ENCODE measurements around the gene MVB12B. TPM values are rescaled to one million over a fixed set of nuclear protein-coding genes. Genes with fewer than 3 reads are reported as not detected.

Gene MVB12B
- total and polyA plus RNA-seq, 7 experiments from 2014 or later, result 1.6 to 9.7 (median 3.8) TPM

DNA sequence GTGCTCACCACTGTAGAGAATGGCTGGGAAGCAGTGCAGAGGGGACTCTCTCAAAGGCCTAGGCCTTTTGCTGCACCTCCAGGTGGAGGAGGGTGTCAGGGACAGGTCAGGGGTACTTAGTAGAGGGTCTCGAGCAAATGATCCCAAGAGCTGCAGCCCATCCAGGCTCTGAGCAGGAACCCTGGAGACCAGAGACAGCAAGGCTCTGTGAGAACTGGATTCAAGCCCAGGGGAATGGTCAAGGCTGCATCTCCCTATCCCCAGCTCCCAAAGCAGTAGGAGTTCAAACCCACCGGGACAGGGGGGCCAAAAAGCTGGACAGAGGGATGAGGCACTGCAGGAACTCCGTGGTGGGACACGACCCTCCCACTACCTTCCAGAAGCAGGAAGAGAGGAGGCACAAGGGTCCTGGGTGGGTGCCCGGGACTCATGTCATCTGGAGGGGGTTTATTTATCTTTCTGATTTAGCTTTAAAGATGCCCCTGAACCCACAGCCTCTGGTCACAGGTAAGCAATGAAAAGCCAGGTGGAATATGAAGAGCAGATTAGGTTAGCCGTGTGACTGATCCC lies 124.8 kb downstream of the MVB12B start:
- Histone ChIP-seq H3K4me1 (ENCODE audit: control insufficient read depth in 2 of 2, insufficient read depth in 2 of 2, low read length in 2 of 2) (no peaks in the 10 kb centered on the region), H3K36me3 (ENCODE audit: control insufficient read depth in 2 of 3, insufficient read depth in 3 of 3, low read length in 3 of 3) (no peaks in the 10 kb centered on the region), H3K27me3 (ENCODE audit: control insufficient read depth in 2 of 2, insufficient read depth in 2 of 2, low read length in 2 of 2) (no peaks in the 10 kb centered on the region), H3K27ac (ENCODE audit: low read depth, low read length) (no peak overlapping the region), H3K9me3 (ENCODE audit: control insufficient read depth in 2 of 3, low read length in 3 of 3) (no peaks in the 10 kb centered on the region), H3K4me3 (ENCODE audit: low read length) (no peak overlapping the region)
- Mint-ChIP-seq H3K4me1 (peaks cover 0 to 11% (median 3%) of the 10 kb centered on the region in 7 donors), H3K27me3 (peaks cover 0 to 40% (median 0%) of the 10 kb centered on the region in 5 donors), H3K36me3 (peaks cover 0 to 12% (median 5%) of the 10 kb centered on the region in 5 donors), H3K4me3 (no peak overlapping the region), H3K9me3 (no peaks in the 10 kb centered on the region), H3K27ac (no peak overlapping the region)
- intact Hi-C loops (cut with micrococcal nuclease), result no loop called here
- no peak for ATAC-seq
- POLR2A ChIA-PET, result no interaction called here
- CTCF ChIA-PET, result interaction anchor here (1.2 kb wide), 1 partner anchor 40 kb away, joined by 6 read pairs; no protein-coding TSS in a partner anchor
- DNase-seq, result no peak

GRCh38 chr9:126452106-126452505 lies 125.5 kb downstream of the MVB12B start:
- H3K4me3 ChIP-seq (ENCODE audit: low read length), result no peak overlapping the region
- no peaks in the 10 kb centered on the region for H3K36me3 ChIP-seq (ENCODE audit: control insufficient read depth in 2 of 3, insufficient read depth in 3 of 3, low read length in 3 of 3)
- Mint-ChIP-seq H3K27ac (no peak overlapping the region), H3K27me3 (peaks cover 0 to 45% (median 0%) of the 10 kb centered on the region in 5 donors), H3K4me3 (no peak overlapping the region), H3K9me3 (no peaks in the 10 kb centered on the region), H3K4me1 (peaks cover 0 to 11% (median 3%) of the 10 kb centered on the region in 7 donors), H3K36me3 (peaks cover 0 to 17% (median 6%) of the 10 kb centered on the region in 5 donors)
- no peak overlapping the region for H3K27ac ChIP-seq (ENCODE audit: low read depth, low read length)
- DNase-seq, result no peak
- CTCF ChIA-PET, result interaction anchor here (1.2 kb wide), 1 partner anchor 39 kb away, joined by 6 read pairs; no protein-coding TSS in a partner anchor
- H3K9me3 ChIP-seq (ENCODE audit: control insufficient read depth in 2 of 3, low read length in 3 of 3), result no peaks in the 10 kb centered on the region
- POLR2A ChIA-PET, result no interaction called here
- H3K4me1 ChIP-seq (ENCODE audit: control insufficient read depth in 2 of 2, insufficient read depth in 2 of 2, low read length in 2 of 2), result no peaks in the 10 kb centered on the region
- no peaks in the 10 kb centered on the region for H3K27me3 ChIP-seq (ENCODE audit: control insufficient read depth in 2 of 2, insufficient read depth in 2 of 2, low read length in 2 of 2)
- ATAC-seq, result no peak
- intact Hi-C loops (cut with micrococcal nuclease), result no loop called here

- Histone ChIP-seq H3K27ac (ENCODE audit: low read depth, low read length) (no peak overlapping the region), H3K27me3 (ENCODE audit: control insufficient read depth in 2 of 2, insufficient read depth in 2 of 2, low read length in 2 of 2) (no peaks in the 10 kb centered on the region), H3K9me3 (ENCODE audit: control insufficient read depth in 2 of 3, low read length in 3 of 3) (no peaks in the 10 kb centered on the region), H3K4me1 (ENCODE audit: control insufficient read depth in 2 of 2, insufficient read depth in 2 of 2, low read length in 2 of 2) (no peaks in the 10 kb centered on the region), H3K4me3 (ENCODE audit: low read length) (no peak overlapping the region), H3K36me3 (ENCODE audit: control insufficient read depth in 2 of 3, insufficient read depth in 3 of 3, low read length in 3 of 3) (no peaks in the 10 kb centered on the region)
- no peak overlapping the region for H3K4me3 Mint-ChIP-seq
- no peaks in the 10 kb centered on the region for H3K9me3 Mint-ChIP-seq
- peaks cover 0 to 37% (median 0%) of the 10 kb centered on the region in 5 donors for H3K27me3 Mint-ChIP-seq
- no peak for ATAC-seq
- ChIA-PET POLR2A (no interaction called here), CTCF (no interaction called here)
- no peak overlapping the region for H3K27ac Mint-ChIP-seq
- peaks cover 0 to 13% (median 2%) of the 10 kb centered on the region in 5 donors for H3K36me3 Mint-ChIP-seq
- peaks cover 0 to 6% (median 3%) of the 10 kb centered on the region in 7 donors for H3K4me1 Mint-ChIP-seq
- no peak for DNase-seq
- intact Hi-C loops (cut with micrococcal nuclease), result no loop called here
Measured at GRCh38 chr9:126453156-126453963, 126.7 kb downstream of the MVB12B start.

DNA sequence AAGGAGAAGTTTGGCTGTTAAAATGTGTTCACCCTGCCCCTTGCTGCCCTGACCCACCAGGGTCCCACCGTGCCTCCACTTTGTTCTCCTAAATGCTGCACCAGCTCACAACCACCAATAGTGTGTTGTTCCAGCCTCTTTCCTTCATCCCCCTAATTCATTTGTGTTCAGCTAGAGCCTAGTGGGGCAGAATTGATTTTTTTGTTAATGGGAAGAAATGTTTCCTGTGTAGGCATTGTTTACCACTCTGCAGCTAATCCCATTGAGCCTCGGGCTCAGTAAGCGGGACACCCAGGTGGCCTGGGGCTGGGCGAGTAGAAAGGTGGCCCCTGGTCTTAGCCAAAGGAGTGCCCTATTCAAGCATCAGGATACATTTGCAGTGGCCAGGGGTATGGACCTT lies 127.6 kb downstream of the MVB12B start:
- no peak for ATAC-seq
- H3K4me1 ChIP-seq (ENCODE audit: control insufficient read depth in 2 of 2, insufficient read depth in 2 of 2, low read length in 2 of 2), result no peaks in the 10 kb centered on the region
- intact Hi-C loops (cut with micrococcal nuclease), result no loop called here
- POLR2A ChIA-PET, result no interaction called here
- Mint-ChIP-seq H3K4me3 (no peak overlapping the region), H3K36me3 (peaks cover 0 to 12% (median 0%) of the 10 kb centered on the region in 5 donors), H3K27me3 (peaks cover 0 to 37% (median 0%) of the 10 kb centered on the region in 5 donors), H3K4me1 (peaks cover 0 to 5% (median 3%) of the 10 kb centered on the region in 7 donors), H3K27ac (peak overlapping the region in 1 of 9 donors; percentile 18), H3K9me3 (no peaks in the 10 kb centered on the region)
- no peaks in the 10 kb centered on the region for H3K27me3 ChIP-seq (ENCODE audit: control insufficient read depth in 2 of 2, insufficient read depth in 2 of 2, low read length in 2 of 2)
- no peak overlapping the region for H3K27ac ChIP-seq (ENCODE audit: low read depth, low read length)
- no peaks in the 10 kb centered on the region for H3K36me3 ChIP-seq (ENCODE audit: control insufficient read depth in 2 of 3, insufficient read depth in 3 of 3, low read length in 3 of 3)
- H3K4me3 ChIP-seq (ENCODE audit: low read length), result no peak overlapping the region
- no peak for DNase-seq
- H3K9me3 ChIP-seq (ENCODE audit: control insufficient read depth in 2 of 3, low read length in 3 of 3), result no peaks in the 10 kb centered on the region
- CTCF ChIA-PET, result no interaction called here

DNA sequence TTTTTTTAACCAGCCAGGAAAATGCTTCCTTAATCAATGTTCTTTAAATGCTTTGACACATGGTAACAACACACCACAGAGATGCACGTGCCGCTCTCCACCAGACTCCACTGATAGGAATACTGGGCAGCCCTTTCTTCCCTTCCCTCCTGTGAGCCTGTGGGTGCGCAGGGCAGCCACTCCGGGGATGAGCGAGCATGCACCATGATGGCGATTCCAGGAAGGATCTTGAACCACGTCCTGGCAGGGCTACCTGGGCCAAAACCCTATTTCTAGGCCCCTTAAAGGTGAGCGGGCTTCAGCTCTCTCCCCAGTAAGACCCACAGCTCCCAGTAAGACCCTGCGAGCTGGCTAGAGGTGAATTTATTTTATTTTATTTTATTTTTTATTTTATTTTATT lies 128.2 kb downstream of the MVB12B start:
- no peak for DNase-seq
- H3K4me1 Mint-ChIP-seq, result peaks cover 0 to 5% (median 3%) of the 10 kb centered on the region in 7 donors

GRCh38 chr9:126456441-126457174 lies 130.0 kb downstream of the MVB12B start:
- H3K27ac Mint-ChIP-seq, result no peak overlapping the region
- H3K4me1 Mint-ChIP-seq, result peaks cover 0 to 5% (median 3%) of the 10 kb centered on the region in 7 donors
- H3K36me3 Mint-ChIP-seq, result peaks cover 0 to 8% (median 0%) of the 10 kb centered on the region in 5 donors
- no peak overlapping the region for H3K4me3 ChIP-seq (ENCODE audit: low read length)
- ChIA-PET CTCF (no interaction called here), POLR2A (no interaction called here)
- H3K4me1 ChIP-seq (ENCODE audit: control insufficient read depth in 2 of 2, insufficient read depth in 2 of 2, low read length in 2 of 2), result no peaks in the 10 kb centered on the region
- H3K27me3 ChIP-seq (ENCODE audit: control insufficient read depth in 2 of 2, insufficient read depth in 2 of 2, low read length in 2 of 2), result no peaks in the 10 kb centered on the region
- no peaks in the 10 kb centered on the region for H3K9me3 ChIP-seq (ENCODE audit: control insufficient read depth in 2 of 3, low read length in 3 of 3)
- ATAC-seq (no peak), DNase-seq (no peak)
- H3K27me3 Mint-ChIP-seq, result peaks cover 0 to 28% (median 0%) of the 10 kb centered on the region in 5 donors
- intact Hi-C loops (cut with micrococcal nuclease), result no loop called here
- H3K4me3 Mint-ChIP-seq, result no peak overlapping the region
- no peaks in the 10 kb centered on the region for H3K9me3 Mint-ChIP-seq
- H3K27ac ChIP-seq (ENCODE audit: low read depth, low read length), result no peak overlapping the region
- no peaks in the 10 kb centered on the region for H3K36me3 ChIP-seq (ENCODE audit: control insufficient read depth in 2 of 3, insufficient read depth in 3 of 3, low read length in 3 of 3)

More for the DNA sequence above, 128.2 kb downstream of the MVB12B start:
- ChIA-PET CTCF (no interaction called here), POLR2A (no interaction called here)
- ATAC-seq, result no peak
- H3K4me1 ChIP-seq (ENCODE audit: control insufficient read depth in 2 of 2, insufficient read depth in 2 of 2, low read length in 2 of 2), result no peaks in the 10 kb centered on the region
- Mint-ChIP-seq H3K27me3 (peaks cover 0 to 37% (median 0%) of the 10 kb centered on the region in 5 donors), H3K9me3 (no peaks in the 10 kb centered on the region), H3K36me3 (peaks cover 0 to 12% (median 0%) of the 10 kb centered on the region in 5 donors), H3K27ac (no peak overlapping the region), H3K4me3 (no peak overlapping the region)
- H3K36me3 ChIP-seq (ENCODE audit: control insufficient read depth in 2 of 3, insufficient read depth in 3 of 3, low read length in 3 of 3), result no peaks in the 10 kb centered on the region
- no peak overlapping the region for H3K27ac ChIP-seq (ENCODE audit: low read depth, low read length)
- H3K4me3 ChIP-seq (ENCODE audit: low read length), result no peak overlapping the region
- no peaks in the 10 kb centered on the region for H3K27me3 ChIP-seq (ENCODE audit: control insufficient read depth in 2 of 2, insufficient read depth in 2 of 2, low read length in 2 of 2)
- intact Hi-C loops (cut with micrococcal nuclease), result no loop called here
- H3K9me3 ChIP-seq (ENCODE audit: control insufficient read depth in 2 of 3, low read length in 3 of 3), result no peaks in the 10 kb centered on the region

All from naive thymus-derived CD4-positive, alpha-beta T cell (primary cell).